Muscle of leg (tissue), 11 donors: Measurements from ENCODE around the gene RBPJ. TPM values are rescaled to one million over a fixed set of nuclear protein-coding genes. Genes with fewer than 3 reads are reported as not detected.
A peak's percentile ranks its signal among the peaks of the same experiment; 100 is the strongest.

ENCODE experiments used
- DNase-seq: peaks from one replicate; pipeline ENCODE4 v3.0.0; 2013
- H3K27ac ChIP-seq: one replicate; pipeline ENCODE4 v1.5.1; 2013; ENCODE audit warnings: mild to moderate bottlenecking, low read length, control low read depth
- H3K27me3 ChIP-seq: one replicate; pipeline ENCODE4 v1.6.1; 2013; ENCODE audit warnings: low read length; ENCODE audit not compliant: control insufficient read depth, insufficient read depth
- H3K36me3 ChIP-seq: one replicate; pipeline ENCODE4 v1.6.1; 2013; ENCODE audit warnings: low read length; ENCODE audit not compliant: control insufficient read depth, insufficient read depth
- H3K4me1 ChIP-seq: one replicate; pipeline ENCODE4 v1.6.1; 2013; ENCODE audit warnings: low read length; ENCODE audit not compliant: control insufficient read depth, insufficient read depth
- H3K4me3 ChIP-seq: one replicate; pipeline ENCODE4 v1.5.1; 2013; ENCODE audit warnings: low read length, control low read depth
- H3K9me3 ChIP-seq: replicated peaks from 2 replicates; pipeline ENCODE4 v1.6.1; 2013; ENCODE audit warnings: low read depth, low read length; ENCODE audit not compliant: control insufficient read depth
- WGBS: methylation state at CpG from one replicate; pipeline ENCODE4 v1.1.5; 2013; ENCODE audit warnings: missing lambda C conversion rate; ENCODE audit not compliant: insufficient coverage; 5-methylcytosine and 5-hydroxymethylcytosine counted together
- polyA plus RNA-seq, 8 donors: library from polyadenylated mRNA; unstranded; fragments of 120-200 nt; gene quantifications; one replicate each; pipeline versions ENCODE4 v1.2.1 to v1.2.3, GENCODE V29; 2013; ENCODE audit warnings: inconsistent platforms in 1 of 8, low replicate concordance in 1 of 8; ENCODE audit not compliant: insufficient read length in 8 of 8, insufficient read depth in 1 of 8
- total RNA-seq: library from RNA; stranded (reverse); fragments of 120-200 nt; gene quantifications from one replicate; pipeline ENCODE4 v1.2.4, GENCODE V29; 2013

RBPJ gene
- total and polyA plus RNA-seq, 9 donors = 58.8 to 85.9 (median 69.6) TPM

DNA sequence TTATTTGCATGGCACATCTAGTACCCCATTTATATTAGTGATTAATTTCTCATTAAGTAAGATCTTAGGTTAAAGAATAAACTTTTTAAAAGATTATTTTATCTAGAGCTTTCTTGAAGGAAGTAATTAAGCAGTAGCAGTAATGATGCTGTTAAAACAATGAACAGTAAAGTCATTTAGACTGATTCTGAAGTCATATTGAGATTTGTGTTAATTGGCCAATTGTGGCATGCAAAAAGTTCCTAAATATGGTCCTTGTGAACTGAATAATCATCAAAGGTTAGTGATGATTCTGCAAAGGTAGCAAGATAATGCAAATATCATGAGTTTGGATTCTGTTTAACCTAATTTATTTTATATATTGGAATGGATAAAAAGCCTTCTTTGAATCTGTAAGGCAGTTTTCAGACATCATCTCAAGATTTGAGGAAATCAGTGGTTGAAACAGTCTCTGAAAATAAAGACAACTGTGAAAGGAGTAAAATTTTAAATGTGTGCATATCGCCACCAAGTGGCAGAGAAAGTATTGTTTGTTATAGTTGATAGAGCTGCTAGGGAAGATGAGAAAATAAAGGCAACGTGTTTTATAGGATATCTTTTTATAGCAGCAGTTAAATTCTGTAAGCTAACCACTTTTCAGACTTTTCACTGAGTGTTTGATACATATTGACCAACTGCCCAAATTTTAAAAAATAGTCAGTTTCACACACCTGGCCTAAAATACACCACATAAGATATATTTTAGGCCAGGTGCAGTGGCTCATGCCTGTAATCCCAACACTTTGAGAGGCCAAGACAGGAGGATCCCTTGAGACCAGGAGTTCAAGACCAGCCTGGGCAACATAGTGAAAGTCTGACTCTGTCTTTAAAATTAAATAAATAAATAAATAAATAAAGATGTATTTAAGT, 89.8 kb downstream of the RBPJ start:
- Histone ChIP-seq H3K4me1 (peaks cover 6% of the 10 kb centered on the region), H3K27ac (no peak overlapping the region), H3K36me3 (peaks cover 15% of the 10 kb centered on the region), H3K27me3 (no peaks in the 10 kb centered on the region), H3K9me3 (peaks cover 4% of the 10 kb centered on the region), H3K4me3 (no peak overlapping the region)
- 0% methylated on average over 1 of the region's 2 CpGs for WGBS
- peak; percentile 87 for DNase-seq

DNA sequence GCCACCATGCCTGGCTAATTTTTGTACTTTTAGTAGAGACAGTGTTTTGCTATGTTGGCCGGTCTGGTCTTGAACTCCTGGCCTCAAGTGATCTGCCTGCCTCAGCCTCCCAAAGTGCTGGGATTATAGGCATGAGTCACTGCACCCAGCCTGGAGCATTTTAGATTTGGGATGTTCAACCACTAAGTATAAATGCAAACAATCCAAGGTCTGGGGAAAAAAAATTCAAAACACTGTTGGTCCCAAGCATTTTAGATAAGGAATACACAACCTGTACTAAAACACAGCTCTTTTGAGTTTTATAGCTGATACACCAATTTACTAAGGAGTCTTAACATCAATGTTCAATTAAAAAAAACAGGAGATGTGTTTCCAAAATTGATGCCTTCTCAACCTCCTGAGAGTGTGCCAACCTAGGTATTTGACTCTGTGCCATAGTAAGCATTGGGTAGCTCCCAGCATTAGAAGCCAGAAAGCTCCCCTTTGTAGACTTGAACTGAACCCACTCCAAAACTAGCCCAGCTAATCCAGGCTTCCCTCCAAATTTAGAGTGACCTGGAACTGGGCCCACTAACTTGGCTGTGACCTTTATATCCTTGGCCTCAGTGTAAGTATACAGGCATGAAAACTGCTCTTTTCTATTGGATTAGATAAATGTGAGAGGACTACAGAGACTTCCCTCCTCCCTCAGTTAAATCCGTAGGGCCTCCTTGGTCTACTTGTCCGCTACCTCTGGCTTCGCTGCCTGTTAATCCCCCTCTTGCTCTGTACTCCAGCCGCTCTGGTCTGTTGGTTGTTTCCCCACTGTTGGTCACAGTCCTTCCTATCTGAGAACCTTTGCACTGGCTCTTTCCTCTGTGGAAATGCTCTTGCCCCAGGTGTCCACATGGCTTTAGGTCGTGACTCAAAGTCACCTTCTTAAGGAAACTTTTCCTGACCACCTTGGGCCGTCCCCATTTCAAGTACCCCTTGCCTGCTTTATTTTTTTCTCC, 91.9 kb downstream of the RBPJ start:
- DNase-seq = peak; percentile 47
- WGBS = 46% methylated on average over 5 of the region's 7 CpGs
- H3K27ac ChIP-seq = no peak overlapping the region

DNA sequence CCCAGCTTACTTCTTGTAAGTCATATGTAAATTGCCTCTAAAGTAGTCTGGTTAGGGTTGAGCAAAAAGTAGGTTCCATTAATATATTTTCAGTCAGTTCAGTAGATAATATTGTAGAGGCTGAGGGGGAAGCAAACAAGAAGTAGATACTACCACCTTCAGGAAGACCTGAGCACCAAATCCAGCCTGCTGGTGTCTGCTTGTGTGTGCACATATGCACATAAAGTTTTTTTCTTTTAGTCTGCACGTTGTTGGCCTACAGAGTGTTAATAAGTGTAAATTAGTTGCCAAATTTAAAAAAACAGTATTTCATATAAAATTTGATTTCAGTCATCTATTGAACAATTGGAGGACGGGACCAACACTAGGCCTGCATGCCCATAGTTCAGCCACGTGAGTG, 92.8 kb downstream of the RBPJ start:
- WGBS = no CpG with 5 or more reads among the region's 3 CpGs
- no peaks in the 10 kb centered on the region for H3K9me3 ChIP-seq
- no peaks in the 10 kb centered on the region for H3K27me3 ChIP-seq
- peaks cover 11% of the 10 kb centered on the region for H3K36me3 ChIP-seq
- H3K4me1 ChIP-seq = peaks cover 6% of the 10 kb centered on the region
- no peak overlapping the region for H3K4me3 ChIP-seq
- DNase-seq = no peak
- H3K27ac ChIP-seq = no peak overlapping the region

More for the DNA sequence above, 91.9 kb downstream of the RBPJ start:
- Histone ChIP-seq H3K9me3 (no peaks in the 10 kb centered on the region), H3K36me3 (peaks cover 13% of the 10 kb centered on the region), H3K4me3 (no peak overlapping the region), H3K27me3 (no peaks in the 10 kb centered on the region), H3K4me1 (peaks cover 6% of the 10 kb centered on the region)

DNA sequence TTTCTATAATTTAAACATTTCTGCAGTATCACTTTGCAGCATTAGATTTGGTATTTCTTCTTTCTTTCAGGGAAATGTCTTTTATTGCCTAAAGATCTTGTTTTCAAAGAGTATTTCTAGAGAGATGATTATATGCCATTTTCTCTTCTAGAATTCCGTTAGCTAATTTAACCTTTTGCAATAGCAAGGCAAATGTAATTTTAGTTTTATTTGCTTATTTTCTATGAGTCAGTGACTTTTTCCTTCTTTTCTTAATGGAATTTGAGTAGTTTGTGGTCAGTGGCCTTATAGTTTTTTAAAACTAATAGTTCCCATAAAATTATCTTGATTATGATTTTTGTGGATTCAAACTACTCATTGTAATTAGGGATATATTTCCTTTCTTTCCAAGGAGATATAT, 97.3 kb downstream of the RBPJ start:
- DNase-seq = no peak
- Histone ChIP-seq H3K27ac (no peak overlapping the region), H3K4me1 (peaks cover under 1% of the 10 kb centered on the region), H3K9me3 (no peaks in the 10 kb centered on the region), H3K27me3 (no peaks in the 10 kb centered on the region), H3K4me3 (no peak overlapping the region), H3K36me3 (peaks cover 19% of the 10 kb centered on the region)
- WGBS = no CpG with 5 or more reads among the region's 1 CpG

DNA sequence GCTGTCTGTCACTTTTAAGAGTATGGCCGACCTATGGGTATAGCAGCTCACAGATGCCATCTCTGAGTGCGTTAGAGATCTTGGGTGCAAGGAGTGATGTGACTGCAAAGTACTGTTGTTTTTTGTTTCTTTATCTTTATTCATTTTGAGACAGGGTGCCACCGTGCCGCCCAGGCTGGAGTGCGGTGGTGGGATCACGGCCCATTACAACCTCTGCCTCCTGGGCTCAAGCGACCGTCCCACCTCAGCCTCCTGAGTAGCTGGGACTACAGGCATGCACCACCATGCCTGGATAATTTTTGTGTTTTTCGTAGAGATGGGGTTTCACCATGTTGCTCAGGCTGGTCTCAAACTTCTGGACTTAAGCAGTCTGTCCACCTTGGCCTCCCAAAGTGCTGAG, 98.0 kb downstream of the RBPJ start:
- no peaks in the 10 kb centered on the region for H3K27me3 ChIP-seq
- no peak overlapping the region for H3K27ac ChIP-seq
- DNase-seq = no peak
- no peaks in the 10 kb centered on the region for H3K9me3 ChIP-seq
- H3K36me3 ChIP-seq = peaks cover 19% of the 10 kb centered on the region
- 96% methylated on average over 7 of the region's 9 CpGs for WGBS
- H3K4me3 ChIP-seq = no peak overlapping the region
- no peaks in the 10 kb centered on the region for H3K4me1 ChIP-seq

DNA sequence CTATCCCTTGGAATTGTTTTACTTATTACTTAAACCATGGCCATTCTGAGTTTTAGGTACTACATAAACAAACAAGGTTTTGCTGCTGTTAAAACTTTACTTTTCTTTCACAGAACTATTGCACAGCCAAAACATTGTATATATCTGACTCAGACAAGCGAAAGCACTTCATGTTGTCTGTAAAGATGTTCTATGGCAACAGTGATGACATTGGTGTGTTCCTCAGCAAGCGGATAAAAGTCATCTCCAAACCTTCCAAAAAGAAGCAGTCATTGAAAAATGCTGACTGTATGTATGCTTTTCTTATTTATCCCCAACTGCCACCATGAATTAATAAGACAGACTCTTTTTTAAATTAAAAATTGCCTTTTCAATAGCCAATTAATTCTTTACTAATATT, 99.6 kb downstream of the RBPJ start:
- no CpG with 5 or more reads among the region's 2 CpGs for WGBS
- Histone ChIP-seq H3K27ac (no peak overlapping the region), H3K4me1 (no peaks in the 10 kb centered on the region)

DNA sequence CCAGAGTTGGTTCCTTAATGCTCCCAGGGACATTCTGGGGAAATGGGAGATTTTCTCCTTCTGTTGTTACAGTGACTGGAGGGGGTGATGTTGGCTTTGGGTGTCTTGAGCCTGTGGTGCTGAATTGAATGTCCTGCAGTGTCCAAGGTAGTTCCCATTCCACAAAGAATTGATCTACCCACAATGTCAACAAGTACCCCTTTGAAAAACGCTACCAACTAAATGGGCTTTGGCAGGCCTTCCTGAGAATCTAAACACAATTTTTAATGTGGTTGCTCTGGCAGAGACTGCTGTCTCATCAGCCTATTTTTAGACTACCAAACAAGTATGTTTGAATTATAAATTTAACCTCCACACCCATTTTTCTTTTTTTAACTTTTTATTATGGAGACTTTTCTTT, 100.1 kb downstream of the RBPJ start:
- no peaks in the 10 kb centered on the region for H3K9me3 ChIP-seq
- H3K4me1 ChIP-seq = no peaks in the 10 kb centered on the region
- no peak for DNase-seq
- no peak overlapping the region for H3K4me3 ChIP-seq
- H3K27ac ChIP-seq = no peak overlapping the region
- no peaks in the 10 kb centered on the region for H3K27me3 ChIP-seq
- WGBS = 57% methylated on average over 1 of the region's 1 CpG
- H3K36me3 ChIP-seq = peaks cover 22% of the 10 kb centered on the region

More for the DNA sequence above, 99.6 kb downstream of the RBPJ start:
- H3K36me3 ChIP-seq = peaks cover 25% of the 10 kb centered on the region
- DNase-seq = no peak
- no peaks in the 10 kb centered on the region for H3K27me3 ChIP-seq
- H3K9me3 ChIP-seq = no peaks in the 10 kb centered on the region
- H3K4me3 ChIP-seq = no peak overlapping the region

DNA sequence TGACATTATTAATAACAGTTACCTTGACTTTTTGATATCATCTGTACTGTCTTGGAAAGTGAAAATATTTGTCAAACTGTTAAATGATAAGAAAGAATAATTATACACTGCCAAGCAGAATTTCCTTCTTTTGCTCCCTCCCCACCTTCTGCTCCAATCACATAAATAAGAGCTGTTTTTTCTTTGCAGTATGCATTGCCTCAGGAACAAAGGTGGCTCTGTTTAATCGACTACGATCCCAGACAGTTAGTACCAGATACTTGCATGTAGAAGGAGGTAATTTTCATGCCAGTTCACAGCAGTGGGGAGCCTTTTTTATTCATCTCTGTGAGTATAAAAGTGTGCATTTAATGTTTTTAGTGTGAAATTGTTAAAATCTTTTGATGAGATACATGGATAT, 103.3 kb downstream of the RBPJ start:
- Histone ChIP-seq H3K36me3 (peaks cover 20% of the 10 kb centered on the region), H3K27ac (no peak overlapping the region), H3K9me3 (no peaks in the 10 kb centered on the region), H3K27me3 (no peaks in the 10 kb centered on the region), H3K4me3 (no peak overlapping the region), H3K4me1 (peaks cover 2% of the 10 kb centered on the region)
- WGBS = no CpG with 5 or more reads among the region's 2 CpGs
- DNase-seq = no peak

DNA sequence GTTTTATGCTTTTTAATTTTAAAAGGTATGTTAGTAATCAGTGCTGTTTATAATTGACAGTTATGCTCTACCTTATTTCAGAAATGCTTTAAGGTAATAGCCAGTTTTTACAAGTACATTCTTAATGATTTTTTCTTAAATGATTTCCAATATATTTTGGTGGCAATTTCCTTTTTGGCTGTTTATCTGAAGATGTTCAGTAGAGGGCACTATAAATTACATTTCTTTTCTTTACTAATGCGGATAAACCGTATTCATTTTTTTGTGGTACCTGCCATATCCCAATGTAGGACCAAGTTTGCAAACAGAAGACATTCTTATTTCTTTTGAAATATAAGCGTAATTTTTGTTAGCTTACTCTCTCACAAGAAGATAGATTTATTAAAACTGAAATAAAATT, 104.0 kb downstream of the RBPJ start:
- H3K27me3 ChIP-seq = no peaks in the 10 kb centered on the region
- no peak for DNase-seq
- peaks cover 24% of the 10 kb centered on the region for H3K36me3 ChIP-seq
- H3K9me3 ChIP-seq = no peaks in the 10 kb centered on the region
- no peak overlapping the region for H3K27ac ChIP-seq
- WGBS = no CpG with 5 or more reads among the region's 3 CpGs
- no peak overlapping the region for H3K4me3 ChIP-seq
- peaks cover 2% of the 10 kb centered on the region for H3K4me1 ChIP-seq

DNA sequence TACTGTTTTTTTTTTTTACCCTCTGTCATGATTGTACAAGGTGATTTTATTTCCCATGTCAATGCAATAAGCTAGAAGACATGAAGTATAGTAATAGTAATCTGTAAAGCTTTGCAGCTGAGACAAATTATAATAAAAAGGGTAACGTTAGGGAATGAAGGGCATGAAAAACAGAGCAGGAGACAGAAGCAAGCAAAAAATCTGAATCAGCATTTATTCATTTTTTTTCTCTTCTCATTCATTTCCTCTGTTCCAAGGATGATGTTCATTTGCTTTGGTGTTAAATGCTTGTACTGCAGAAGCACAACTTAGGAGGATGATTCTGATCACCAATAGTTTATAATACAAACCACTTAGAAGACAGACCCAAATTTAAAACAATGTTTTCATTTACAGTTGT, 105.1 kb downstream of the RBPJ start:
- WGBS = no CpG with 5 or more reads among the region's 1 CpG
- peaks cover 2% of the 10 kb centered on the region for H3K4me1 ChIP-seq
- peaks cover 30% of the 10 kb centered on the region for H3K36me3 ChIP-seq
- H3K27ac ChIP-seq = no peak overlapping the region
- H3K9me3 ChIP-seq = no peaks in the 10 kb centered on the region
- H3K4me3 ChIP-seq = no peak overlapping the region
- no peak for DNase-seq
- no peaks in the 10 kb centered on the region for H3K27me3 ChIP-seq
